ENCODE results near the gene SYCE1. TPM values are rescaled to one million over a fixed set of nuclear protein-coding genes. Genes with fewer than 3 reads are reported as not detected.

Gene SYCE1
- total RNA-seq, 1 experiment from 2014 or later = not detected

DNA sequence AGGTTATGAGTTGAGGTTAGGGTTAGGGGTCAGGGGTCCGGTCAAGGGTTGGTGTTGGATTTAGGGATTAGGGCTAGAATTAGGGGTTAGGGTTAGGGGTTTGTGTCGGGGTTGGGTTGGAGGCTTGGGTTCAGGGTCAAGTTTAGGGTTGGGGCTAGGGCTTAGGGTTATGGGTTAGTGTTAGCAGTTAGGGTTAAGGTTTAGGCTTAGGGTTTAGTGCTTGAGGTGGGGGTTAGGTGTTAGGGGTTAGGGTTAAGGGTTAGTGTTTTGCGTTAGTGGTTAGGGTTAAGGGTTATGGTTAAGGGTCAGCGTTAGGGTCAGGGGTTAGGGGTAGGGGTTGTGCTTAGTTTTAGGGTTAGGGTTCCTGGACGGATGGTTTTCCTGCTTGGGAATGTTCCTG lies 1.7 kb upstream of the SYCE1 start:
- BruUV-seq (replicated peaks) = no TSS peak
- no peak overlapping the region for H3K27ac ChIP-seq (ENCODE audit: low read length)
- H3K27me3 ChIP-seq (ENCODE audit: control insufficient read depth, insufficient read depth, low read length) = no peaks in the 10 kb centered on the region; the same call in 1 of the 2 replicates
- H3K4me3 ChIP-seq (ENCODE audit: low read depth in 2 of 2, low read length in 2 of 2) = no peak overlapping the region
- intact Hi-C loops (cut with micrococcal nuclease; ENCODE audit: unreplicated experiment) (no loop called here), in situ Hi-C loops (cut with HindIII; ENCODE audit: low pct_unique_long_range_greater_than_20kb, low sequenced_read_pairs) (no loop called here)
- ChIA-PET CTCF (no interaction called here), POLR2A (no interaction called here)
- H3K4me1 ChIP-seq (ENCODE audit: control insufficient read depth, insufficient read depth, low read length) = no peaks in the 10 kb centered on the region
- ATAC-seq (no peak), DNase-seq (ENCODE audit: low read depth, low spot score) (no peak)
- H3K36me3 ChIP-seq (ENCODE audit: control insufficient read depth, insufficient read depth, low read length) = no peaks in the 10 kb centered on the region
- TF ChIP-seq, protein P1, sequence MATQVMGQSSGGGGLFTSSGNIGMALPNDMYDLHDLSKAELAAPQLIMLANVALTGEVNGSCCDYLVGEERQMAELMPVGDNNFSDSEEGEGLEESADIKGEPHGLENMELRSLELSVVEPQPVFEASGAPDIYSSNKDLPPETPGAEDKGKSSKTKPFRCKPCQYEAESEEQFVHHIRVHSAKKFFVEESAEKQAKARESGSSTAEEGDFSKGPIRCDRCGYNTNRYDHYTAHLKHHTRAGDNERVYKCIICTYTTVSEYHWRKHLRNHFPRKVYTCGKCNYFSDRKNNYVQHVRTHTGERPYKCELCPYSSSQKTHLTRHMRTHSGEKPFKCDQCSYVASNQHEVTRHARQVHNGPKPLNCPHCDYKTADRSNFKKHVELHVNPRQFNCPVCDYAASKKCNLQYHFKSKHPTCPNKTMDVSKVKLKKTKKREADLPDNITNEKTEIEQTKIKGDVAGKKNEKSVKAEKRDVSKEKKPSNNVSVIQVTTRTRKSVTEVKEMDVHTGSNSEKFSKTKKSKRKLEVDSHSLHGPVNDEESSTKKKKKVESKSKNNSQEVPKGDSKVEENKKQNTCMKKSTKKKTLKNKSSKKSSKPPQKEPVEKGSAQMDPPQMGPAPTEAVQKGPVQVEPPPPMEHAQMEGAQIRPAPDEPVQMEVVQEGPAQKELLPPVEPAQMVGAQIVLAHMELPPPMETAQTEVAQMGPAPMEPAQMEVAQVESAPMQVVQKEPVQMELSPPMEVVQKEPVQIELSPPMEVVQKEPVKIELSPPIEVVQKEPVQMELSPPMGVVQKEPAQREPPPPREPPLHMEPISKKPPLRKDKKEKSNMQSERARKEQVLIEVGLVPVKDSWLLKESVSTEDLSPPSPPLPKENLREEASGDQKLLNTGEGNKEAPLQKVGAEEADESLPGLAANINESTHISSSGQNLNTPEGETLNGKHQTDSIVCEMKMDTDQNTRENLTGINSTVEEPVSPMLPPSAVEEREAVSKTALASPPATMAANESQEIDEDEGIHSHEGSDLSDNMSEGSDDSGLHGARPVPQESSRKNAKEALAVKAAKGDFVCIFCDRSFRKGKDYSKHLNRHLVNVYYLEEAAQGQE (IDR thresholded peaks at IDR 0.05; ENCODE audit: insufficient read depth in 1 of 2, low read depth in 2 of 2, low read length in 1 of 2) = no peak
- TF ChIP-seq, protein P2, sequence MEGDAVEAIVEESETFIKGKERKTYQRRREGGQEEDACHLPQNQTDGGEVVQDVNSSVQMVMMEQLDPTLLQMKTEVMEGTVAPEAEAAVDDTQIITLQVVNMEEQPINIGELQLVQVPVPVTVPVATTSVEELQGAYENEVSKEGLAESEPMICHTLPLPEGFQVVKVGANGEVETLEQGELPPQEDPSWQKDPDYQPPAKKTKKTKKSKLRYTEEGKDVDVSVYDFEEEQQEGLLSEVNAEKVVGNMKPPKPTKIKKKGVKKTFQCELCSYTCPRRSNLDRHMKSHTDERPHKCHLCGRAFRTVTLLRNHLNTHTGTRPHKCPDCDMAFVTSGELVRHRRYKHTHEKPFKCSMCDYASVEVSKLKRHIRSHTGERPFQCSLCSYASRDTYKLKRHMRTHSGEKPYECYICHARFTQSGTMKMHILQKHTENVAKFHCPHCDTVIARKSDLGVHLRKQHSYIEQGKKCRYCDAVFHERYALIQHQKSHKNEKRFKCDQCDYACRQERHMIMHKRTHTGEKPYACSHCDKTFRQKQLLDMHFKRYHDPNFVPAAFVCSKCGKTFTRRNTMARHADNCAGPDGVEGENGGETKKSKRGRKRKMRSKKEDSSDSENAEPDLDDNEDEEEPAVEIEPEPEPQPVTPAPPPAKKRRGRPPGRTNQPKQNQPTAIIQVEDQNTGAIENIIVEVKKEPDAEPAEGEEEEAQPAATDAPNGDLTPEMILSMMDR (IDR thresholded peaks at IDR 0.05) = no peak
- TF ChIP-seq SIN3A (IDR thresholded peaks at IDR 0.05; ENCODE audit: borderline replicate concordance, insufficient read depth, low read depth, low read length) (no peak), POLR2AphosphoS5 (IDR thresholded peaks at IDR 0.05; ENCODE audit: low read depth, low read length) (no peak), TCF7L2 (IDR thresholded peaks at IDR 0.05; ENCODE audit: low read depth, low read length) (no peak)
- H3K9me3 ChIP-seq (ENCODE audit: control insufficient read depth, insufficient read depth, low read depth, low read length) = no peaks in the 10 kb centered on the region

DNA sequence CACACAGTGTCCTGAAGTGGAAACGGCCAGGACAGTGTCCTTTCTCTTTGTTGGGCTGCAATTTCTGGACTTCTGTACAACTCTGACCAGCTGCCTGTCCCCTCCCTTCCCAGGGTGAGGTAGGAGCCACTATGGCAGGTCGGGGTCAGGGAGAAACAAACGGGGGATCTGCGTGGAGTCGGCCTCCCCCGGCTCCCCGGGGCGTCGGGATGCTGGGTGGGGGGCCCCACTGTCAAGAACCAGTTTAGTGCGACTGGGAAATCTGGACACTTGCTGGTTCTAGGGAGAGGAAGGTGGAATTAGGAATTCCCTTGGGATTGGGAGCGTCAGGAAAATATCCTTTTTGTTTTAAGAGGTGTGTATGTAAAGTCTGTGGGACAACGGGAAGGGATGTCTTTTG lies 567 bp downstream of the SYCE1 start:
- intact Hi-C loops (cut with micrococcal nuclease; ENCODE audit: unreplicated experiment) (no loop called here), in situ Hi-C loops (cut with HindIII; ENCODE audit: low pct_unique_long_range_greater_than_20kb, low sequenced_read_pairs) (no loop called here)
- H3K9me3 ChIP-seq (ENCODE audit: control insufficient read depth, insufficient read depth, low read depth, low read length) = no peaks in the 10 kb centered on the region
- no peaks in the 10 kb centered on the region for H3K4me1 ChIP-seq (ENCODE audit: control insufficient read depth, insufficient read depth, low read length)
- H3K27ac ChIP-seq (ENCODE audit: low read length) = no peak overlapping the region
- TF ChIP-seq, protein P1 (IDR thresholded peaks at IDR 0.05; ENCODE audit: insufficient read depth in 1 of 2, low read depth in 2 of 2, low read length in 1 of 2) = no peak
- TF ChIP-seq, protein P2 (IDR thresholded peaks at IDR 0.05) = no peak
- TF ChIP-seq SIN3A (IDR thresholded peaks at IDR 0.05; ENCODE audit: borderline replicate concordance, insufficient read depth, low read depth, low read length) (no peak), POLR2AphosphoS5 (IDR thresholded peaks at IDR 0.05; ENCODE audit: low read depth, low read length) (no peak), TCF7L2 (IDR thresholded peaks at IDR 0.05; ENCODE audit: low read depth, low read length) (no peak)
- no TSS peak for BruUV-seq (replicated peaks)
- H3K27me3 ChIP-seq (ENCODE audit: control insufficient read depth, insufficient read depth, low read length) = no peaks in the 10 kb centered on the region; the same call in none of the 2 replicates
- POLR2A ChIA-PET = no interaction called here
- no peak overlapping the region for H3K4me3 ChIP-seq (ENCODE audit: low read depth in 2 of 2, low read length in 2 of 2)
- DNase-seq (ENCODE audit: low read depth, low spot score) (no peak), ATAC-seq (no peak)
- CTCF ChIA-PET = no interaction called here
- no peaks in the 10 kb centered on the region for H3K36me3 ChIP-seq (ENCODE audit: control insufficient read depth, insufficient read depth, low read length)

Data from Panc1 (cell line).